Stimulated activated CD8-positive, alpha-beta memory T cell treated with anti-CD3 and anti-CD28 coated beads, Interleukin-4, amount 100 ng/mL, for 24 hours (primary cell): ENCODE results near the gene DNAJC16.
"Not testable (repeated sequence)": the region's sequence is repeated elsewhere in the genome, so short reads cannot be mapped to it uniquely, and the experiment has no call there.

Experiments used
- DNase-seq: peaks from one replicate; pipeline ENCODE4 v3.0.0-alpha.2; 2020; ENCODE audit warnings: low read depth

Gene DNAJC16

GRCh38 chr1:15526490-15527339 lies at the start of gene DNAJC16:
DNAJC16 (plus strand) TSS chr1:15526848; CDS start chr1:15529106, 2,258 bp downstream.
- peak; percentile 95 for DNase-seq

GRCh38 chr1:15476927-15477326 lies 49.7 kb upstream of the DNAJC16 start:
- DNase-seq, result no peak

GRCh38 chr1:15477646-15478212 lies 48.9 kb upstream of the DNAJC16 start:
- no peak for DNase-seq

GRCh38 chr1:15479654-15480347 lies 46.8 kb upstream of the DNAJC16 start:
- no peak for DNase-seq

GRCh38 chr1:15482455-15482854 lies 44.2 kb upstream of the DNAJC16 start:
- DNase-seq, result not testable (repeated sequence)

- DNase-seq, result not testable (repeated sequence)
These were observed 43.6 kb upstream of the DNAJC16 start for GRCh38 chr1:15482983-15483543.

- DNase-seq, result no peak
These were observed 42.7 kb upstream of the DNAJC16 start for GRCh38 chr1:15483971-15484370.

- DNase-seq, result not testable (repeated sequence)
These were observed 42.2 kb upstream of the DNAJC16 start for GRCh38 chr1:15484443-15484842.

- DNase-seq, result no peak
These were observed 41.0 kb upstream of the DNAJC16 start for GRCh38 chr1:15485636-15486035.

GRCh38 chr1:15486844-15487610 lies 39.6 kb upstream of the DNAJC16 start:
- not testable (repeated sequence) for DNase-seq

GRCh38 chr1:15488371-15488770 lies 38.3 kb upstream of the DNAJC16 start:
- DNase-seq, result no peak

GRCh38 chr1:15489052-15489736 lies 37.5 kb upstream of the DNAJC16 start:
- DNase-seq, result no peak

- not testable (repeated sequence) for DNase-seq
These were observed 35.6 kb upstream of the DNAJC16 start for GRCh38 chr1:15491010-15491409.

- no peak for DNase-seq
These were observed 34.1 kb upstream of the DNAJC16 start for GRCh38 chr1:15492596-15492995.

GRCh38 chr1:15493869-15494390 lies 32.7 kb upstream of the DNAJC16 start:
- DNase-seq, result no peak

- DNase-seq, result no peak
These were observed 26.2 kb upstream of the DNAJC16 start for GRCh38 chr1:15500184-15501178.

GRCh38 chr1:15501208-15502032 lies 25.2 kb upstream of the DNAJC16 start:
- DNase-seq, result peak; percentile 36

- no peak for DNase-seq
These were observed 22.2 kb upstream of the DNAJC16 start for GRCh38 chr1:15504436-15504835.

GRCh38 chr1:15506831-15507230 lies 19.8 kb upstream of the DNAJC16 start:
- no peak for DNase-seq
